HG02885 (cell line): ENCODE data around the gene SRP72.
"Not testable (repeated sequence)": the region's sequence is repeated elsewhere in the genome, so short reads cannot be mapped to it uniquely, and the experiment has no call there.

Experiments
- ATAC-seq: cut with Tn5 transposase; IDR thresholded peaks from one replicate; pipeline ENCODE4 v1.9.1; 2021; ENCODE audit warnings: mild to moderate bottlenecking; ENCODE audit not compliant: unreplicated experiment, poor library complexity

The SRP72 gene

DNA sequence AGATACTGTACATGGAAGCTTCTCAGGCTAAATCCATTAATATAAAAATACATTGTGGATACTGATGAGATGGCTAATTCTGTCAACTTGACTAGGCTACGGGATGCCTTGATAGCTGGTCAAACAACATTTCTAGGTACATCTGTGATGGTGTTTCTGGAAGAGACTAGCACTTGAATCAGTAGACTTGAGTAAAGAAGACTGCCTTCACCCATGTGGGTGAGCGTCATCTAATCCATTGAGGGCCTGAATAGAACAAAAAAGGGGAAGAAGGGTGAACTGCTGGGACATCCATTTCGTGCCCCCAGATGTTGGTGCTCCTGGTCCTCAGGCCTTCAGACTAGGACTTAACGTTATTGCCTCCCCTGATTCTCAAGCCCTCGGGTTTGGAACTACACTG is 3.7 kb upstream of the SRP72 start:
- no peak for ATAC-seq

- ATAC-seq = no peak
Observed at GRCh38 chr4:56464581-56464980, 2.8 kb upstream of the SRP72 start.

DNA sequence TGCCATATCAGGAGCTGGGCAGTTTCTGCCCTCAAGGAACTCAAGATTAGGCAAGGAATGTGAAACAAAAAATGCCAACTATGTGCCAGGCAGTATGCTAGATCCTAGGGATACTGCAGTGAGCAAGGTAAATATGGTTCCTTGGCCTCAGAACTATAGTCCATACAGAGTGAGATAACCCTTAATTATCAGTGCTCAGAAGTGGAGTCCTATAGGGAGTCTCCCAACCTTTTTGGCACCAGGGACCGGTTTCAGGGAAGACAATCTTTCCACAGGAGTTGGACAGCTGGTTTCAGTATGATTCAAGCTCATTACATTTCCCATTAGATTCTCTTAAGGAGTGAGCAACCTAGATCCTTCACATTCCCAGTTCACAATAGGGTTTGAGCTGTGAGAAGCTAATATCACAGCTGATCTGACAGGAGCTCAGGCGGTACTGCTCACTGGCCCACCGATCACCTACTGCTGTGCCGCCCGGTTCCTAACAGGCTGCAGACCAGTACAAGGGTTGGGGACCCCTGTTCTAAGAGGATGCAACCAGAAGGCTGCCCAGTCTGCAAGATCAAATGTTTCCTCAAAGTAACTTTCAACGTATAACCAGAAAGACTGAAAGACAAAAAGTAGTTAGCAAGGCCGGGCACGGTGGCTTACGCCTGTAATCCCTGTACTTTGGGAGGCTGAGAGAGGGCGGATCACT is 1.7 kb upstream of the SRP72 start:
- no peak for ATAC-seq

DNA sequence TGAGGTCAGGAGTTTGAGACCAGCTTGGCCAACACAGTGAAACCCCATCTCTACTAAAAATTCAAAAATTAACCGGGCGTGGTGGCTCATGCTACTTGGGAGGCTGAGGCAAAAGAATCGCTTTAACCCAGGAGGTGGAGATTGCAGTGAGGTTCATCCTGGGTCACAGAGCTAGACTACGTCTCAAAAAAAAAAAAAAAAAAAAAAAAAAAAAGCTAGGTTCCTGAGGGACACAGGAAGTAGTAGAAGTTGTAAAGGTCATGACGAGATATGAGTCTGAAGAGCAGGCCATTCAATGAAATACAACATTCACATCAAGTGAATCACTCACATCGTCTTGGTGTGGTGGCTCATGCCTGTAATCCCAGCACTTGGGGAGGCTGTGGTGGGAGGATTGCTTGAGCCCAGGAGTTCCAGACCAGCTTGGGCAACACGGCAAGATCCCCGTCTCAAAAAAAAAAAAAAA is 1.1 kb upstream of the SRP72 start:
- not testable (repeated sequence) for ATAC-seq

DNA sequence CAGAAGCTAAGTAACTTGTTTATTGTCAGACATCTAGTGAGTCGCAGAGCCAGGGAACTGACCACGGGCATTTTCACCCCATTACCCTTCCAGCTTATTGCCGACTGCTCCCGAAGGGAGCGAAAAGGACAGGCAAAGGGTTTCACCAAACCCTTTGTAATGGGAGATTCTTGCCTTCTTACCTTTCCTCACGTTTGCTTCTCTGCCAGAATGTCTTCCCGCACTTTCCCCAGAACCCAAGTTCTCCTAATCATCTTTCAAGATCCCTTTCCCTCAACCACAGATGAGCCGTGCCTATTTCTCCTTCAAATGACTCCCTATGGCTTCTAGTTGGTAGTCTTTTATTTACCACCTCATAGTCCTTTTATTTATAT is 520 bp upstream of the SRP72 start:
- no peak for ATAC-seq

DNA sequence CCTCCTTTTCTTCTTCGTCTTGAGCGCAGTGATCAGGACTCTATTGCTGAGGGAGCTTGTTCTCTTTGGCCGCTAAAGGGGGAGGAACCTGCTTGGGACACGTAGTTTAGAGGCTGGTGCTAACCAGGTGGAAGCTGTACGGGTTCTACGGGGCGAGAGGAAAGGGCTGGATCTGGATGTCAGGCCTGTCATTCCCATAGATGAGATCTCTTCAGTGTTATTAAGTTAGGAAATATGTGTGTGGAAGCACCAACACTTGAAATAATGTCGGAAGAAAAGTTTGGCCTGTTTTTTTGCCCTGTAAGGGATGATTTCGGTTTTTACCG is 643 bp downstream of the SRP72 start:
- ATAC-seq = peak; percentile 51

DNA sequence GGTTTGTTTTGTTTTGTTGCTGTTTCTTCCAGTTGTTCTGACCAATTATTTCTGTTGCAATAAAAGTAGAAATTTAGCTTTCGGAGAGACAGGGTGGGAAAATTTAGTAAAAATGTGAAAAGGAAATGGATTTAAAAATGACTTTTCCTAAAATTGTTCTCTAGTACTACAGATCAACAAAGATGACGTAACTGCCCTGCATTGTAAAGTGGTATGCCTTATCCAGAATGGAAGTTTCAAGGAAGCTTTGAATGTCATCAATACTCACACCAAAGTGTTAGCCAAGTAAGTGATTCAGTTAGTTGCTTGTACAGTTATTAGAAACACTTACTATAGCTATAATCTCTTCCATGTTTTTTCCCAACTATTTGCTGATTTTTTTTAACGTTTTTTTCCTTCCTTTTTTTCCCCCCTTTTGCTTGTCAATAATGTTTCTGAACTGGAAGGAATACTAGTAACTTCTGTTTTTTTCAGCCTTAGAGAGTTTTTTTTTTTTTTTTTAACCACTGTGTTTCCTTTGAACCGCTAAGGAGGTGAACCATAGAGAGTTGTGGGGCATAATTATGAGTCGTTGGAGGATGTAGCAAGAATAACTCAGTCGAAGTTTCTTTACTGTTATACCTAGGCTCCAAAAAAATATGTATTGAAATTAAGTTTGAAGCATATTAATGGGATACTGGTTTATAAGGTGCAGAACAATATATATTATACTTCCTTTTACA is 2.2 kb downstream of the SRP72 start:
- ATAC-seq = no peak

GRCh38 chr4:56475917-56476316 is 8.5 kb downstream of the SRP72 start:
- peak; percentile 84 for ATAC-seq

DNA sequence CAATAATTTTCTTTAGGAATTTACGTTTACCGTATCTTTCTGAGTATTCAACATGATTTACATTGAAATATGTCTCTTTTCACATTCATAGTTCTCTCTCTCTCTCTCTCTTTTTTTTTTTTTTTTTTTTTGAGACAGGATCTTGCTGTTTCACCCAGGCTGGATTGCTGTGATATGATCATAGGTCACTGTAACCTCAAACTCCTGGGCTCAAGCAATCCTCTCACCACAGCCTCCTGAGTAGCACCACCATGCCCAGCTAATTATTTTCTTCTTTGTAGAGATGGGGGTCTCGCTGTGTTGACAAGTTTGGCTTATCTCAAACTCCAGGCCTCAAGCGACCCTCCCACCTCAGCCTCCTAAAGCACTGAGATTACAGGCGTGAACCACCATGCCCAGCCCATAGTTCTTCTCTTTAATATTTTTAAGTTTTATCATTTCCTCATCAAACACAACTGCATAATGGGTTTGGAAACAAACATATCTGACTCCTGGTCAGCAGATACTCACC is 9.8 kb downstream of the SRP72 start:
- ATAC-seq = no peak

- ATAC-seq = no peak
Observed at GRCh38 chr4:56480691-56481090, 13.3 kb downstream of the SRP72 start.

- no peak for ATAC-seq
Observed at GRCh38 chr4:56496241-56496640, 28.8 kb downstream of the SRP72 start.

GRCh38 chr4:56505269-56506130 is 38.1 kb downstream of the SRP72 start, which contains the start of gene ARL9:
Gene ARL9, plus strand, starts transcription at chr4:56505791. Its CDS starts 72 bp downstream, at chr4:56505863.
- peak; percentile 73 for ATAC-seq

GRCh38 chr4:56511098-56511497 is 43.7 kb downstream of the SRP72 start:
- no peak for ATAC-seq

- no peak for ATAC-seq
Observed at GRCh38 chr4:56512166-56512565, 44.7 kb downstream of the SRP72 start.

- ATAC-seq = no peak
Observed at GRCh38 chr4:56513517-56513916, 46.1 kb downstream of the SRP72 start.

DNA sequence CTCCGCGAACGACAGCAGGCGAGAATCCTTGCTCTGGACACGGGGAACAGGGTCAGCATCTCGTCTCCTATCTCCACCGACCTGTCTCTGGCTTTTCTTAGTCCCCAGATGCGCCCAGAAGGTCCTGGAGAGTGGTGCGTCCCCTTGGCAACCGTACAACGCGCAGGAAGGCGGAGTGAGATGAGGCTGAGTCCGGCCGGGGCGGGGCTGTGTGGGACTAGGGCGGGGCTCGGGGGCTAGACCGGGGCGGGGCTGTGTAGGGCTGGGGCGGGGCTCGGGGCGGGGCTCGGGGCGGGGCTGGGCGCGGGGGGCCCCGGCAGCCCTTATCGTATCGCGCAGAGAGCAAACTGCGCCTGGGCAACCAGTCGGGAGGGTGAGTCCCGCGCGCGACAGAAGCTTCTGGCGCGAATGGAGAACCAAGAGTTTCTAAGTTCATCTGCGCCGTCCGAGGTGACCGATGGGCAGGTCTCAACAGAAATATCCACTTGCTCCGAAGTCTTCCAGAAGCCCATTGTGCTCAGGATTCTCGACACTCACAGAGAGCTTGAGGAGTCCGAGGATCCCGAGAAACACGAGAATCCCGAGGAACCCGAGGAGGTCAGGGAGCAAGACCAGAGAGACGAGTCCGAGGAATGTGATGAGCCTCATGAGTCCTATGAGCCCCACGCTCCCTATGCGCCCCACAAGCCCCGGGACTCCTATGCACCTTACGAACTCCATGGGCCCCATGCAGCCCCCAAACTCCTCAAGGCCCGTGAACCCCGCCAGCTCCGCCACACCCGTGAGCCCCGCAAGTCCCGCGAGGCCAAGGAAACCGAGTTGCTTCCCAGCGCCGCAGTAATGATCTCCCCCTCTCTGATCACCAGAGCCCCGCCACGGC is 63.1 kb downstream of the SRP72 start:
- peak; percentile 98 for ATAC-seq

GRCh38 chr4:56531149-56531770 is 63.8 kb downstream of the SRP72 start:
- no peak for ATAC-seq

DNA sequence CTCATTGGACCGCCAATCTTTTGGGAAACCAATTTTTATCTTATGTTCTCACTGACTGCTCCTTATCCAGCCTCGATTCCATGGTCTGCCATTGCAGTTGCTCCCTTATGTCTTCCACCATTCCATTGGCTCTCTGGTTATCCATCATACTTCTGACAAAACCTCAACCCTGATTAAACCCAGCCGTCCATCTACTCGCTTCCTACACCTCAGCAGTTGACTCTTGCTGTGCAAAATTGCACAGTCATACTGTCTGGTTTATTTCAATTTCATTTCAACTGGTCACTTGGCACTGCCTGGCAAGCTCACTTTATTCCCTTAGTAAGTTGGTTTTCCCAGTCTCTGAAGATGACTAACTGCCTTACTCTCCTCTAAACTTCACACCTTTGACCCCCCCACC is 64.4 kb downstream of the SRP72 start:
- no peak for ATAC-seq

DNA sequence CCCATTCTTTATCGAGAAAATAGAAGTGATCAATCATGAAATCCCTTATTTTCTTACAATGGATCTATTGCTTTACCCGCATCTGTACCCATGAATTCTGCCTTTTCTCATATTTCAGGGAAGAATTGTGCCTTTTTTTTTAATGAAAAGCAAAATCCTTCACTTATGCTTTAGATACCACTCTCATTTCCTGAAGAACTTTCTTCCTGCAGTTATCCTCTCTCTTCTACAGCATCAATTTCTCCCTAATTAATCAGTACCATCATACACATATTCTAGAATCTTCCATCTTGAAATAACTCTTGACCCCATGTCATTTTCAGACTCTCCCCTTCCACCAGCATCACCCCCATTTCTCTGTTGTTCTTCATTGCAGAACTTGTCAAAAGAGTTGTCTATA is 64.8 kb downstream of the SRP72 start:
- no peak for ATAC-seq
